Suprapubic skin (tissue), 4 donors: ENCODE results near the gene CALD1. TPM values are rescaled to one million over a fixed set of nuclear protein-coding genes. Genes with fewer than 3 reads are reported as not detected.

ENCODE experiments used
- DNase-seq, 2 donors: peaks; one replicate each; pipeline ENCODE4 v3.0.0-alpha.2; 2019; ENCODE audit warnings: low spot score in 2 of 2
- H3K27ac ChIP-seq: fragments of 200-600 bp; sonication (generic); one replicate; pipeline ENCODE4 v1.5.1; 2019
- H3K27me3 ChIP-seq: fragments of 200-600 bp; sonication (generic); one replicate; pipeline ENCODE4 v1.5.1; 2019
- H3K36me3 ChIP-seq: fragments of 200-600 bp; sonication (generic); one replicate; pipeline ENCODE4 v1.5.1; 2019
- H3K4me1 ChIP-seq: fragments of 200-600 bp; sonication (generic); one replicate; pipeline ENCODE4 v1.5.1; 2019
- H3K4me3 ChIP-seq: fragments of 200-600 bp; sonication (generic); one replicate; pipeline ENCODE4 v1.5.1; 2019; ENCODE audit warnings: mild to moderate bottlenecking
- H3K9me3 ChIP-seq: fragments of 200-600 bp; sonication (generic); one replicate; pipeline ENCODE4 v1.5.1; 2019
- CTCF ChIP-seq, 2 donors: fragments of 200-600 bp in 1 of 2; fragments of 450-650 bp in 1 of 2; sonication (generic) in 1 of 2; IDR thresholded peaks; one replicate each; pipeline ENCODE4 v1.5.1; 2016 to 2019; ENCODE audit warnings: antibody characterized with exemption in 2 of 2, mild to moderate bottlenecking in 1 of 2, moderate library complexity in 1 of 2
- EP300 ChIP-seq: sonication (generic); formaldehyde crosslinking; IDR thresholded peaks from one replicate; pipeline ENCODE4 v1.6.1; 2017; ENCODE audit warnings: antibody characterized with exemption
- POLR2A ChIP-seq, 2 donors: fragments of 450-650 bp; IDR thresholded peaks; one replicate each; pipeline ENCODE4 v1.6.1; 2017; ENCODE audit warnings: antibody characterized with exemption in 2 of 2, mild to moderate bottlenecking in 2 of 2, moderate library complexity in 2 of 2
- POLR2AphosphoS5 ChIP-seq, 3 donors: sonication (generic); formaldehyde crosslinking; IDR thresholded peaks; one replicate each; pipeline ENCODE4 v1.6.1; 2017; ENCODE audit warnings: antibody characterized with exemption in 3 of 3
- WGBS: methylation state at CpG from one replicate; pipeline ENCODE4 v1.1.5; 2018; 5-methylcytosine and 5-hydroxymethylcytosine counted together
- total RNA-seq, 4 donors: library from RNA; depleted of rRNA; stranded (reverse); fragments of >200 nt; gene quantifications; one replicate each; pipeline ENCODE4 v1.1.0, GENCODE V29; 2016

Gene CALD1
- total RNA-seq, 4 donors from 2014 or later, result 53.6 to 116 (median 83.2) TPM

GRCh38 chr7:134804854-134805253, 25.4 kb downstream of the CALD1 start:
- Histone ChIP-seq H3K27me3 (no peaks in the 10 kb centered on the region), H3K27ac (no peak overlapping the region), H3K4me1 (peaks cover 9% of the 10 kb centered on the region), H3K4me3 (no peak overlapping the region), H3K36me3 (no peaks in the 10 kb centered on the region), H3K9me3 (no peaks in the 10 kb centered on the region)
- WGBS, result 90% methylated on average over 3 of the region's 3 CpGs
- DNase-seq, result no peak
- TF ChIP-seq POLR2AphosphoS5 (IDR thresholded peaks at IDR 0.05) (no peak), CTCF (IDR thresholded peaks at IDR 0.05) (no peak), EP300 (no peak), POLR2A (IDR thresholded peaks at IDR 0.05) (no peak)

- 90% methylated on average over 4 of the region's 4 CpGs for WGBS
- no peaks in the 10 kb centered on the region for H3K9me3 ChIP-seq
- H3K27me3 ChIP-seq, result no peaks in the 10 kb centered on the region
Observed at GRCh38 chr7:134806197-134806596, 26.8 kb downstream of the CALD1 start.

GRCh38 chr7:134809616-134810015, 30.2 kb downstream of the CALD1 start:
- Histone ChIP-seq H3K4me3 (no peak overlapping the region), H3K36me3 (no peaks in the 10 kb centered on the region), H3K9me3 (no peaks in the 10 kb centered on the region), H3K27me3 (no peaks in the 10 kb centered on the region), H3K4me1 (peaks cover 16% of the 10 kb centered on the region), H3K27ac (no peak overlapping the region)
- 80% methylated on average over 1 of the region's 1 CpG for WGBS
- DNase-seq, result no peak
- TF ChIP-seq POLR2A (IDR thresholded peaks at IDR 0.05), result no peak

More at GRCh38 chr7:134806197-134806596, 26.8 kb downstream of the CALD1 start:
- no peak for DNase-seq
- TF ChIP-seq POLR2AphosphoS5 (IDR thresholded peaks at IDR 0.05), result no peak
- TF ChIP-seq CTCF (IDR thresholded peaks at IDR 0.05), result no peak
- no peak for TF ChIP-seq EP300
- TF ChIP-seq POLR2A (IDR thresholded peaks at IDR 0.05), result no peak
- Histone ChIP-seq H3K36me3 (no peaks in the 10 kb centered on the region), H3K4me3 (no peak overlapping the region), H3K27ac (no peak overlapping the region), H3K4me1 (peaks cover 5% of the 10 kb centered on the region)

- peaks cover 16% of the 10 kb centered on the region for H3K4me1 ChIP-seq
- no peak for DNase-seq
- H3K27ac ChIP-seq, result no peak overlapping the region
Observed at GRCh38 chr7:134811765-134812164, 32.3 kb downstream of the CALD1 start.

GRCh38 chr7:134813663-134814396, 34.4 kb downstream of the CALD1 start:
- Histone ChIP-seq H3K36me3 (no peaks in the 10 kb centered on the region), H3K27ac (no peak overlapping the region), H3K9me3 (no peaks in the 10 kb centered on the region), H3K4me1 (peaks cover 17% of the 10 kb centered on the region), H3K27me3 (no peaks in the 10 kb centered on the region), H3K4me3 (no peak overlapping the region)
- 75% methylated on average over 6 of the region's 6 CpGs for WGBS
- TF ChIP-seq EP300 (no peak), CTCF (IDR thresholded peaks at IDR 0.05) (no peak), POLR2A (IDR thresholded peaks at IDR 0.05) (no peak)
- no peak for DNase-seq

More at GRCh38 chr7:134811765-134812164, 32.3 kb downstream of the CALD1 start:
- no peaks in the 10 kb centered on the region for H3K27me3 ChIP-seq
- H3K4me3 ChIP-seq, result no peak overlapping the region
- no peaks in the 10 kb centered on the region for H3K9me3 ChIP-seq
- WGBS, result 13% methylated on average over 3 of the region's 3 CpGs
- no peaks in the 10 kb centered on the region for H3K36me3 ChIP-seq
- TF ChIP-seq CTCF (IDR thresholded peaks at IDR 0.05) (no peak), POLR2AphosphoS5 (IDR thresholded peaks at IDR 0.05) (no peak), EP300 (no peak), POLR2A (IDR thresholded peaks at IDR 0.05) (no peak)
